Panc1 (cell line): Measurements from ENCODE around the gene MKRN2OS. TPM values are rescaled to one million over a fixed set of nuclear protein-coding genes. Genes with fewer than 3 reads are reported as not detected.

Source experiments
- ATAC-seq: fragments of 200-7000 bp; cut with Tn5 transposase; 2 replicates; pipeline ENCODE4 v1.9.1; 2020; ENCODE audit warnings: mild to moderate bottlenecking, moderate library complexity
- BruUV-seq: library from RNA; stranded (reverse); fragments of 400-500 nt; replicated peaks from 2 replicates; lab custom pipeline; 2021; lab: Mats Ljungman, UMichigan
- CTCF ChIA-PET: fragments of 300-600 bp; sonication (Branson Sonifier 250); formaldehyde crosslinking; loops from one replicate; lab custom pipeline; 2022; ENCODE audit warnings: antibody characterized with exemption; lab: Charles Lee
- POLR2A ChIA-PET: fragments of 300-600 bp; sonication (Branson Sonifier 250); formaldehyde crosslinking; loops from one replicate; lab custom pipeline; 2022; ENCODE audit warnings: antibody characterized with exemption; lab: Charles Lee
- DNase-seq: peaks from one replicate; pipeline ENCODE4 v3.0.0-alpha.2; 2010; ENCODE audit warnings: low read depth, low spot score
- H3K27ac ChIP-seq: 2 replicates; pipeline ENCODE4 v1.5.1; 2011; ENCODE audit warnings: mild to moderate bottlenecking, low read length, inconsistent platforms
- H3K27me3 ChIP-seq: fragments of 200-500 bp; sonication (Bioruptor generic); 2 replicates; pipeline ENCODE4 v1.6.0; 2014; ENCODE audit warnings: low read length, inconsistent platforms; ENCODE audit not compliant: control insufficient read depth, insufficient read depth
- H3K36me3 ChIP-seq: fragments of 200-500 bp; sonication (Bioruptor generic); 2 replicates; pipeline ENCODE4 v1.5.1; 2014; ENCODE audit warnings: inconsistent platforms, mild to moderate bottlenecking, low read length, moderate library complexity; ENCODE audit not compliant: control insufficient read depth, insufficient read depth
- H3K4me1 ChIP-seq: 2 replicates; pipeline ENCODE4 v1.5.1; 2011; ENCODE audit warnings: inconsistent platforms, mild to moderate bottlenecking, low read length, moderate library complexity; ENCODE audit not compliant: control insufficient read depth, insufficient read depth
- H3K4me3 ChIP-seq, 2 experiments: 2 replicates each; pipeline ENCODE4 v1.5.1; 2011 to 2012; ENCODE audit warnings: low read depth in 2 of 2, low read length in 2 of 2, mild to moderate bottlenecking in 2 of 2, inconsistent platforms in 1 of 2, moderate library complexity in 1 of 2
- H3K9me3 ChIP-seq: fragments of 200-500 bp; sonication (Bioruptor generic); 2 replicates; pipeline ENCODE4 v1.5.1; 2014; ENCODE audit warnings: low read depth, mild to moderate bottlenecking, inconsistent platforms, low read length, moderate library complexity; ENCODE audit not compliant: control insufficient read depth, insufficient read depth
- CTCF ChIP-seq: fragments of 450-650 bp; IDR thresholded peaks from 2 replicates; pipeline ENCODE4 v1.5.1; 2017; ENCODE audit warnings: mild to moderate bottlenecking
- POLR2AphosphoS5 ChIP-seq: IDR thresholded peaks from 2 replicates; pipeline ENCODE4 v1.6.1; 2012; ENCODE audit warnings: mild to moderate bottlenecking, low read depth, low read length, moderate library complexity
- SIN3A ChIP-seq: IDR thresholded peaks from 2 replicates; pipeline ENCODE4 v1.6.1; 2012; ENCODE audit warnings: low read depth, mild to moderate bottlenecking, low read length, moderate library complexity, borderline replicate concordance; ENCODE audit not compliant: insufficient read depth
- TCF7L2 ChIP-seq: IDR thresholded peaks from 2 replicates; pipeline ENCODE4 v1.6.1; 2011; ENCODE audit warnings: mild to moderate bottlenecking, low read depth, low read length, inconsistent platforms
- in situ Hi-C: cut with HindIII; loops from 2 replicates; pipeline ENCODE4 v1.10.0; 2016; ENCODE audit warnings: low sequenced_read_pairs, low pct_unique_long_range_greater_than_20kb
- intact Hi-C: fragments of 100-400 bp; cut with micrococcal nuclease; formaldehyde crosslinking; loops from one replicate; pipeline ENCODE4 v1.10.0; 2022; ENCODE audit not compliant: unreplicated experiment
- total RNA-seq: library from RNA; stranded (reverse); gene quantifications from one replicate; pipeline ENCODE4 v1.2.1, GENCODE V29; 2021; ENCODE audit not compliant: unreplicated experiment
- TF ChIP-seq, protein P1 (sequence below), 2 experiments: IDR thresholded peaks; 2 replicates each; pipeline ENCODE4 v1.6.1; 2011 to 2012; ENCODE audit warnings: low read depth in 2 of 2, control low read depth in 1 of 2, low read length in 1 of 2, mild to moderate bottlenecking in 1 of 2, moderate library complexity in 1 of 2; ENCODE audit not compliant: insufficient read depth in 1 of 2

The MKRN2OS gene
- total RNA-seq, 1 experiment from 2014 or later = not detected

GRCh38 chr3:12590096-12590495, 44.8 kb upstream of the MKRN2OS start:
- DNase-seq = no peak
- no peaks in the 10 kb centered on the region for H3K9me3 ChIP-seq
- no peaks in the 10 kb centered on the region for H3K27me3 ChIP-seq
- TF ChIP-seq SIN3A (no peak), TCF7L2 (no peak)
- peaks cover 5% of the 10 kb centered on the region for H3K36me3 ChIP-seq
- intact Hi-C loops = no loop called here
- H3K4me3 ChIP-seq = no peak overlapping the region
- POLR2A ChIA-PET = interaction anchor here (0.7 kb wide), 1 partner anchor 22 kb away, joined by 3 read pairs; no protein-coding TSS in a partner anchor
- H3K4me1 ChIP-seq = no peaks in the 10 kb centered on the region
- no peak overlapping the region for H3K27ac ChIP-seq
- CTCF ChIA-PET = no interaction called here
- ATAC-seq = no peak
- in situ Hi-C loops = no loop called here
- BruUV-seq = no TSS peak

DNA sequence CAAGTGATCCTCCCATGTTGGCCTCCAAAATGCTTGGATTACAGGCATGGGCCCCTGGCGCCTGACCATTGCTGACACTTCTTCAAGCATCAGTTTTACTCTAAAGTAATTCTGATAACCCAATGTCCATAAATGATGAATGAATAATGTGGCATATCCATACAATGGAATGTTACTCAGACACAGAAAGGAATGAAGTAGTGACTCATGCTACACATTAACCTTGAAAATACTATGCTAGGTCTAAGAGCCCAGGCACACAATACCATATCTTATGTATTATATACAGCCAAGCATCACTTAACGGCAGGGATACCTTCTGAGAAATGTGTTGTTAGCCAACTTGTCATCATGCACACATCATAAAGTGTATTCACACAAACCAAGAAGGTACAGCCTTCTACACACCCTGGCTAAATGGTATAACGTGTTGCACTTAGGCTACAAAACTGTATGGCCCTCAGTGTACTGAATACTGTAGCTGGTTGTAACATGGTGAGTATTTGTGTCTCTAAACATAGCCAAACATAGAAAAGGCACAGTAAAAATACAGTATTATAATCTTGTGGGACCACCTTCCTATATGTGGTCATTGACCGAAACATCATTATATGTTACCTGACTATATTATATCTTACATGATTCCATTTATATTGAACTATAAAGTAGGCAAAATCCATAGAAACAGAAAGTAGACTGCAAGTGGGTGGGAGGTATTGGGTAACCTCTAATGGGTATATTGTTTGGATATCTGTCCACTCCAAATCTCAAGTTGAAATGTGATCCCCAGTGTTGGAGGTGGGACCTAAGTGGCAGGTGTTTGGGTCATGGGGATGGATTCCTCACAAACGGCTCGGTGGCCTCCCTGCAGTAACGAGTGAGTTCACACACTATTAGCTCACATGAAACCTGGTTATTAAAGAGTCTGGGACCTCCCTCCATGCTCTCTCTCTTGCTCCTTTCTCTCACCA, 43.0 kb upstream of the MKRN2OS start:
- ATAC-seq (no peak), DNase-seq (no peak)
- Histone ChIP-seq H3K27ac (no peak overlapping the region), H3K27me3 (no peaks in the 10 kb centered on the region), H3K4me1 (no peaks in the 10 kb centered on the region), H3K9me3 (no peaks in the 10 kb centered on the region), H3K36me3 (peaks cover 10% of the 10 kb centered on the region), H3K4me3 (no peak overlapping the region)
- no TSS peak for BruUV-seq
- POLR2A ChIA-PET = no interaction called here
- TF ChIP-seq CTCF = no peak
- TF ChIP-seq POLR2AphosphoS5 = no peak
- TF ChIP-seq SIN3A = no peak
- TF ChIP-seq, protein P1, sequence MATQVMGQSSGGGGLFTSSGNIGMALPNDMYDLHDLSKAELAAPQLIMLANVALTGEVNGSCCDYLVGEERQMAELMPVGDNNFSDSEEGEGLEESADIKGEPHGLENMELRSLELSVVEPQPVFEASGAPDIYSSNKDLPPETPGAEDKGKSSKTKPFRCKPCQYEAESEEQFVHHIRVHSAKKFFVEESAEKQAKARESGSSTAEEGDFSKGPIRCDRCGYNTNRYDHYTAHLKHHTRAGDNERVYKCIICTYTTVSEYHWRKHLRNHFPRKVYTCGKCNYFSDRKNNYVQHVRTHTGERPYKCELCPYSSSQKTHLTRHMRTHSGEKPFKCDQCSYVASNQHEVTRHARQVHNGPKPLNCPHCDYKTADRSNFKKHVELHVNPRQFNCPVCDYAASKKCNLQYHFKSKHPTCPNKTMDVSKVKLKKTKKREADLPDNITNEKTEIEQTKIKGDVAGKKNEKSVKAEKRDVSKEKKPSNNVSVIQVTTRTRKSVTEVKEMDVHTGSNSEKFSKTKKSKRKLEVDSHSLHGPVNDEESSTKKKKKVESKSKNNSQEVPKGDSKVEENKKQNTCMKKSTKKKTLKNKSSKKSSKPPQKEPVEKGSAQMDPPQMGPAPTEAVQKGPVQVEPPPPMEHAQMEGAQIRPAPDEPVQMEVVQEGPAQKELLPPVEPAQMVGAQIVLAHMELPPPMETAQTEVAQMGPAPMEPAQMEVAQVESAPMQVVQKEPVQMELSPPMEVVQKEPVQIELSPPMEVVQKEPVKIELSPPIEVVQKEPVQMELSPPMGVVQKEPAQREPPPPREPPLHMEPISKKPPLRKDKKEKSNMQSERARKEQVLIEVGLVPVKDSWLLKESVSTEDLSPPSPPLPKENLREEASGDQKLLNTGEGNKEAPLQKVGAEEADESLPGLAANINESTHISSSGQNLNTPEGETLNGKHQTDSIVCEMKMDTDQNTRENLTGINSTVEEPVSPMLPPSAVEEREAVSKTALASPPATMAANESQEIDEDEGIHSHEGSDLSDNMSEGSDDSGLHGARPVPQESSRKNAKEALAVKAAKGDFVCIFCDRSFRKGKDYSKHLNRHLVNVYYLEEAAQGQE (IDR thresholded peaks at IDR 0.05; ENCODE audit: insufficient read depth in 1 of 2, low read depth in 2 of 2, low read length in 1 of 2) = no peak
- TF ChIP-seq TCF7L2 = no peak
- intact Hi-C loops (no loop called here), in situ Hi-C loops (no loop called here)
- CTCF ChIA-PET = no interaction called here

DNA sequence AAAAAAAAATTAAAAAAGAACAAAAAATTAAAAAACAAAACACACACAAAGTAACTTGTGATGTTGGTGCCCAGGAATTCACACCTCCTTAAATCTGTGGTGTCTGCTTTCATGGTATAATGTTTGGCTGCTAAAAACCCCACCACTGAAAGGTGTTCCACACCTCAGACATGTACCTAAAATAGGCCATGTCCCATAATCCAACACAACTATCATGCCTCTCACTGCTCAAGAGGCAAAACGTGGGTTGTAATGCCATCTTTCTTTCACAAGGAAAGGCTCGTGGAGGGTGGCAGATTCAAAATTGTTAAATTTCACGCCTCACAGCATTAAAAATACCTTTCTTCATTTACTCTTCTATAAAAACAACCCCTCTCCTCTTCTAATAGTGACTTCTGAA, 41.1 kb upstream of the MKRN2OS start:
- Histone ChIP-seq H3K27ac (no peak overlapping the region), H3K27me3 (no peaks in the 10 kb centered on the region), H3K4me1 (no peaks in the 10 kb centered on the region), H3K4me3 (no peak overlapping the region), H3K9me3 (no peaks in the 10 kb centered on the region), H3K36me3 (peaks cover 10% of the 10 kb centered on the region)
- no TSS peak for BruUV-seq
- no peak for DNase-seq
- in situ Hi-C loops = no loop called here
- intact Hi-C loops = no loop called here
- ATAC-seq = no peak
- CTCF ChIA-PET = no interaction called here
- POLR2A ChIA-PET = no interaction called here
- TF ChIP-seq CTCF = no peak
- TF ChIP-seq SIN3A = no peak
- TF ChIP-seq TCF7L2 = no peak
- TF ChIP-seq, protein P1 (IDR thresholded peaks at IDR 0.05; ENCODE audit: insufficient read depth in 1 of 2, low read depth in 2 of 2, low read length in 1 of 2) = no peak
- no peak for TF ChIP-seq POLR2AphosphoS5
